Loucy (cell line): Measurements from ENCODE around the gene CSNK1G1.

Experiments
- H2AFZ ChIP-seq: fragments of 200-600 bp; sonication (generic); 2 replicates; pipeline ENCODE4 v1.6.0; 2016; ENCODE audit warnings: antibody characterized with exemption, mild to moderate bottlenecking, low read length, moderate library complexity
- H3F3A ChIP-seq: fragments of 200-600 bp; 2 replicates; pipeline ENCODE4 v1.6.0; 2016; ENCODE audit warnings: antibody characterized with exemption, low read depth, mild to moderate bottlenecking
- H3K27me3 ChIP-seq: fragments of 200-600 bp; sonication (generic); 2 replicates; pipeline ENCODE4 v1.6.1; 2014; ENCODE audit warnings: low read length, mild to moderate bottlenecking; ENCODE audit not compliant: insufficient read depth, poor library complexity, severe bottlenecking
- H3K36me3 ChIP-seq: fragments of 200-600 bp; sonication (generic); 2 replicates; pipeline ENCODE4 v1.6.1; 2016; ENCODE audit warnings: low read length; ENCODE audit not compliant: insufficient read depth
- H3K4me1 ChIP-seq: fragments of 200-600 bp; sonication (generic); 2 replicates; pipeline ENCODE4 v1.5.1; 2014; ENCODE audit warnings: low read length, mild to moderate bottlenecking; ENCODE audit not compliant: insufficient read depth, poor library complexity, severe bottlenecking
- H3K4me2 ChIP-seq: fragments of 200-600 bp; sonication (generic); 2 replicates; pipeline ENCODE4 v1.6.0; 2014; ENCODE audit warnings: antibody characterized with exemption, low read length, low read depth, mild to moderate bottlenecking; ENCODE audit not compliant: poor library complexity, severe bottlenecking
- H3K4me3 ChIP-seq: fragments of 200-600 bp; sonication (generic); 2 replicates; pipeline ENCODE4 v1.5.1; 2014; ENCODE audit warnings: low read length, mild to moderate bottlenecking, mixed read lengths; ENCODE audit not compliant: poor library complexity, severe bottlenecking
- H3K79me2 ChIP-seq: fragments of 200-600 bp; sonication (generic); 2 replicates; pipeline ENCODE4 v1.6.1; 2014; ENCODE audit warnings: low read length; ENCODE audit not compliant: insufficient read depth
- H3K9ac ChIP-seq: fragments of 200-600 bp; sonication (generic); 2 replicates; pipeline ENCODE4 v1.6.0; 2014; ENCODE audit warnings: mild to moderate bottlenecking, low read depth, low read length, moderate library complexity; ENCODE audit not compliant: poor library complexity, severe bottlenecking
- H3K9me2 ChIP-seq: fragments of 200-600 bp; sonication (generic); replicated peaks from 2 replicates; pipeline ENCODE4 v1.6.1; 2016; ENCODE audit warnings: low read depth, low read length, mixed read lengths
- H3K9me3 ChIP-seq: fragments of 200-600 bp; sonication (generic); 2 replicates; pipeline ENCODE4 v1.6.1; 2014; ENCODE audit warnings: mild to moderate bottlenecking, antibody characterized with exemption, low read length, low read depth; ENCODE audit not compliant: insufficient read depth
- H4K20me1 ChIP-seq: fragments of 200-600 bp; sonication (generic); 2 replicates; pipeline ENCODE4 v1.6.0; 2014; ENCODE audit warnings: antibody characterized with exemption, low read length, mild to moderate bottlenecking; ENCODE audit not compliant: insufficient read depth, poor library complexity, severe bottlenecking
- CTCF ChIP-seq: fragments of 200-600 bp; sonication (generic); conservative IDR thresholded peaks from 2 replicates; pipeline ENCODE4 v1.5.1; 2014; ENCODE audit warnings: mild to moderate bottlenecking, antibody characterized with exemption, low read length
- EZH2phosphoT487 ChIP-seq: fragments of 200-600 bp; IDR thresholded peaks from 2 replicates; pipeline ENCODE4 v1.6.1; 2018; ENCODE audit warnings: antibody characterized with exemption, mild to moderate bottlenecking, moderate library complexity, borderline replicate concordance

The CSNK1G1 gene

GRCh38 chr15:64136347-64136746 lies 219.6 kb downstream of the CSNK1G1 start:
- Histone ChIP-seq H3K9me3 (no peaks in the 10 kb centered on the region), H4K20me1 (no peaks in the 10 kb centered on the region), H3K4me2 (no peak overlapping the region), H3F3A (no peaks in the 10 kb centered on the region), H3K4me1 (no peaks in the 10 kb centered on the region), H3K9ac (no peak overlapping the region), H2AFZ (no peak overlapping the region), H3K9me2 (no peaks in the 10 kb centered on the region), H3K4me3 (no peak overlapping the region), H3K36me3 (peaks cover 70% of the 10 kb centered on the region; the same call in 1 of the 2 replicates), H3K27me3 (no peaks in the 10 kb centered on the region), H3K79me2 (no peaks in the 10 kb centered on the region)
- no peak for TF ChIP-seq CTCF
- TF ChIP-seq EZH2phosphoT487: no peak

GRCh38 chr15:64134345-64134829 lies 221.6 kb downstream of the CSNK1G1 start:
- Histone ChIP-seq H3K9me3 (no peaks in the 10 kb centered on the region), H3K4me3 (no peak overlapping the region), H3K79me2 (no peaks in the 10 kb centered on the region), H3F3A (no peaks in the 10 kb centered on the region), H3K27me3 (no peaks in the 10 kb centered on the region), H3K9me2 (no peaks in the 10 kb centered on the region), H3K9ac (no peak overlapping the region), H2AFZ (no peak overlapping the region), H3K4me2 (no peak overlapping the region), H3K36me3 (peaks cover 86% of the 10 kb centered on the region; the same call in 1 of the 2 replicates), H3K4me1 (no peaks in the 10 kb centered on the region), H4K20me1 (no peaks in the 10 kb centered on the region)
- TF ChIP-seq EZH2phosphoT487: no peak
- TF ChIP-seq CTCF: no peak

GRCh38 chr15:64133623-64134344 lies 222.2 kb downstream of the CSNK1G1 start:
- no peaks in the 10 kb centered on the region for H3K27me3 ChIP-seq
- no peaks in the 10 kb centered on the region for H3F3A ChIP-seq
- no peak overlapping the region for H3K4me3 ChIP-seq
- no peak overlapping the region for H2AFZ ChIP-seq
- no peak overlapping the region for H3K9ac ChIP-seq
- no peaks in the 10 kb centered on the region for H3K9me3 ChIP-seq
- no peaks in the 10 kb centered on the region for H3K9me2 ChIP-seq
- no peaks in the 10 kb centered on the region for H3K79me2 ChIP-seq
- TF ChIP-seq EZH2phosphoT487 (no peak), CTCF (no peak)
- H3K4me1 ChIP-seq: no peaks in the 10 kb centered on the region
- no peaks in the 10 kb centered on the region for H4K20me1 ChIP-seq
- peaks cover 91% of the 10 kb centered on the region; the same call in 1 of the 2 replicates for H3K36me3 ChIP-seq
- no peak overlapping the region for H3K4me2 ChIP-seq
